CD4-positive, alpha-beta T cell treated with Interleukin-6 at 100 ng/mL for 8 hours (primary cell): ENCODE measurements around the gene RFX2.
A peak's percentile ranks its signal among the peaks of the same experiment; 100 is the strongest.
"Not testable (repeated sequence)": the region's sequence is repeated elsewhere in the genome, so short reads cannot be mapped to it uniquely, and the experiment has no call there.

Experiments used
- DNase-seq: peaks from one replicate; pipeline ENCODE4 v3.0.0-alpha.2; 2020; ENCODE audit warnings: mixed read lengths, low spot score

The RFX2 gene

DNA sequence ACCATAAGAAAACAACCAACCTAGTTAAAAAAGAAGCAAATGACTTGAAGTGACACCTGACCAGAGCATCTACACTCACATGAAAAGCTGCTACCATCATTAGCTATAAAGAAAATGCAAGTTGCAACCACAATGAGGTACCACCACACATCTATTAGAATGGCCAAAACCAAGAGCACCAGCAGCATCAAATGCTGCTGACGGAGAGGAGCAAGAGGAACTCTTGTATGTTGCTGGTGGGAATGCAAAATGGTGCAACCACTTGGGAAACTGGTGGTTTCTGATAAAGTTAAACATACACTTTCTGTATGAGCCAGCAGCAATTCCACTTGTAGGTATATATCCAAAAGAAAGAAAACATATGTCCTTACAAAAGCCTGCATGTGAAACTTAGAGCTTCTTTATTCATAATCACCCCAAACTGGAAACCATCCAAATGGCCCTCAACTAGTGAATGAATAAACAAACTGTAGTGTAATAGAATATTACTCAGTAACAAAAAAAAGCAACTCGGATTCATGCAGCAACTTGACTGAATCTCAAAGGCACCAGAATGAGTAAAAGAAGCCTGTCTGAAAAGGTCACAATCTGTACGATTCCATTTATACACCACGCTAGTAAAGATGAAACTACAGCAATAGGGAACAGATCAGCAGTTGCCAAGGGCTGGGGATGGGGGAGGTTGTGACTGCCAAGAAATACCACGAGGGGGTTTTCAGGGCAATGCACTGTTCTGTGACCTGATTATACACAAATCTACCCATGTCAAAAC is 71.5 kb downstream of the RFX2 start:
- no peak for DNase-seq

DNA sequence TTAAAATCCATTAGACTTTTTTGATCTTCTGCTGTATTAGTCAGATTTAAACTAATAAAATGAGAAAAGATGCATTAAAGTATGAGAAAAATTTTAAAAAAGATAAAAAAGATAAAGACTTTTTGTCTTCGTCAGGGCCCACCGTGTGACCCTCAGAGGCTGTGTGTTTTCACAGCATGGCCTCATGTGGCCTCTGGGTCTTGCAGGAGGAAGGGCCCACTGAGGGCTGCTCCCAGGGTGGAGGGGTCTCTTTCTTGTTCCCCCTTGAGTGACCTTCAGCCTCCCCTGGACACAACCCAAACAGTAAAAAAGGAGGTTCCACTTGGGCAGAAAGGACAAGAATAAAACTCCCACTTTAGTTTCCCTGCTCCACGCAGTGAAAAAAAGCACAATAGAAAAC is 75.3 kb downstream of the RFX2 start:
- DNase-seq = no peak

GRCh38 chr19:6034512-6034911 is 75.8 kb downstream of the RFX2 start:
- no peak for DNase-seq

GRCh38 chr19:6033744-6034264 is 76.5 kb downstream of the RFX2 start:
- DNase-seq = no peak

GRCh38 chr19:6032827-6033226 is 77.5 kb downstream of the RFX2 start:
- DNase-seq = no peak

- DNase-seq = no peak
These were observed 77.9 kb downstream of the RFX2 start for GRCh38 chr19:6032381-6032780.

- no peak for DNase-seq
These were observed 80.1 kb downstream of the RFX2 start for GRCh38 chr19:6030214-6030507.

DNA sequence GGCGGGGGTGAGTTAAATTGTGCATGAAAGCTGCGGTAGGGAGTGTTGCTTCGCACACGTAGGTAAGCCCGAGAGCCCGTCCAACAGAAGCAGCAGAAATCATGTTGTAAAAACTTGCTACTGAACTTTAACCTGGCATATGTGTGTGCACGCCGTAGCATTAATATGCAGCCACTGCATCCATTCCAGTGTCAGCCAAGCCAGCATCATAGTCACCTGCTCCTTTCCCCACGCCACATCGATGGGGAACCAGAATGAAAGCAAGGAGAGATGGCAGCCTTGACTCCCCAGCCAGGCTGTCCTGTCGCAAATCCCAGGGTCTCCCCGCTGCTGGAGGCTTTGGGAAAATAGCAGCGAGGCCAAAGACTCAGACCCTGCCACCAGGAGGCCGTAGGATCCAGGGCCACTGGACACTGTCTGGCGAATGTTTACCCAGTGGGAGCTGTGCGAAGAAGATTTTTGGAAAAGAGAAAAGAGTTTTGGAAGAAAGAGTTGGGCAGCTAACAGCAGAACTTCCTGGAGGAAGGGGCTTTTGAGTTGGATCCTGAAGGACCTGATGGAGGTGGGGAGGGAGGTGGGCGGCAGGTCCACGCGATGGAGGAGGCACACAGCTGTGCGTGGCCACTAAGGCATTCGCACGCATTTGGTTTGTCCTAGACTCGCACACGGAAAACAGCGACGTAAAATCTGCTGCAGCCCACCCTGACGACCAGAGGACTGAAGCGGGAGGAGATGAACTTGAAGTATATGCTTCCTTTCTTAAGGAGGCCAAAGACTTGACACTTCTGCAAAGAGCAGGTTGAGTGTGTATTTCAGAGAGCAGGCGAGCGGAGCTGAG is 83.7 kb downstream of the RFX2 start:
- no peak for DNase-seq

DNA sequence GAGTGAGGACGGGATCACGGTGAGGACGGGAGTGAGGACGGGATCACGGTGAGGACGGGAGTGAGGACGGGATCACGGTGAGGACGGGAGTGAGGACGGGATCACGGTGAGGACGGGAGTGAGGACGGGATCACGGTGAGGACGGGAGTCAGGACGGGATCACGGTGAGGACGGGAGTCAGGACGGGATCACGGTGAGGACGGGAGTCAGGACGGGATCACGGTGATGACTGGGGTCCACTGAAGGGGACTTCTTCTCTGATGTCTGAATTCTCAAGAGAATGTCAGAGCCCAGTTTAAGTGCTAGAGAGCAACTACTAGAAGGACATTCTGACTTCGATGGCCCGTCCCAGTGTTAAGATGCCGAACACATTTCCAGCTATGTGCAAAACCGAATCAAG is 85.5 kb downstream of the RFX2 start:
- DNase-seq = not testable (repeated sequence)

GRCh38 chr19:6023936-6024335 is 86.4 kb downstream of the RFX2 start:
- DNase-seq = no peak

GRCh38 chr19:6023085-6023682 is 87.1 kb downstream of the RFX2 start:
- no peak for DNase-seq

GRCh38 chr19:6022570-6023064 is 87.7 kb downstream of the RFX2 start:
- DNase-seq = no peak

- DNase-seq = peak; percentile 70
These were observed 88.3 kb downstream of the RFX2 start for GRCh38 chr19:6021878-6022569.

GRCh38 chr19:6020972-6021805 is 89.1 kb downstream of the RFX2 start:
- no peak for DNase-seq

DNA sequence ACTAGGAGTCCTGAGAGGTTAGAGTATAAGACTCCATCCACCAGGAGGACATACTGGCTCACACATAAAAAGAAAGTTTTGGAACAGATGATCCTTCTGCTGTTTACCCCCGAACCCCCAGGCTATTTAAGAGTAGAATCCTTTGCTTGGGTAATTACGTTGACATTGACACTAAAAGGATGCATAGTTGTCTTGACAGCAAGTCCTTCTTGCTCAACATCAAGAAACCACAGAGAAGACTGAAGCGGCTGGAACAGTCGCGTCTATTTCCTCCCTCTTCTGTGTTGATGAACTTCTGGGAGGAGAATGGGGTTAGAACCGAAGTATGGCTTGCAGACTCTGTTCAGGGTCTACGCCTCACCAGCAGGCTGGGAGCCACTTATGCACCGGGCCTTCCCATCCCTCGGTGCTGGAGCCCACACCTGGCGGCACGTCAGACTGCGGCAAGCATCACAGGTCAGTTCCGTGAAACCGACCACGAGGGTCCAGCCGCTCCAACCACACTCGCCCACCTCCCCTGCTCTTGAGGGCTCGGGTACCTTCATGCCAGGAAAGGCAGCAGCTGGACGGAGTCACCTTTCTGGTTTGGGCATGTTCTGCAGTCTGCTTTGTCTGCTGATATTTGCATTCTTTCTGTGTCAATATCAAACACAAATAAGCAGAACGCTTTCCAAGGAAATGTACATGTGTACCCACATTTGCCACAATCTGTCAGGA is 90.0 kb downstream of the RFX2 start:
- DNase-seq = no peak

GRCh38 chr19:6018786-6019185 is 91.5 kb downstream of the RFX2 start:
- no peak for DNase-seq

DNA sequence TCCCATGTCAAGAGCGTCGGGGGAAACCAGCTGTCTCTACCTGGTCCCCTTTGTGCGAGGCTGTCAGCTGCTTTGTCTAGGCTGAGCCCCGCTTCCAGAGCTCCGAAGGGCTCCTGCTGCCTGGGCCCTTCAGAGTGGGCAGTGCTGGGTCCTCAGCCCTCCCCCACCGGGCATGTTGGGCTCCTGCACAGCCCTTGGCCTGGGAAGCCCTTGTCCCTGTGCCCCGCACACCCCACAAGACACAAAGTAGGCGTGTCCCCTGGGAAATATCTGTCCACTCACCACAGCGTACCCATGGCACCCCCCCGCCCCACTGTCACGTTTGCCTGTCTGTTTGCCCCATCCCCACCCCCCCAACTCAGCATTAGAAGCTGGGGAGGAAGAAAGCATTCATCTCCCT is 92.7 kb downstream of the RFX2 start:
- DNase-seq = no peak

DNA sequence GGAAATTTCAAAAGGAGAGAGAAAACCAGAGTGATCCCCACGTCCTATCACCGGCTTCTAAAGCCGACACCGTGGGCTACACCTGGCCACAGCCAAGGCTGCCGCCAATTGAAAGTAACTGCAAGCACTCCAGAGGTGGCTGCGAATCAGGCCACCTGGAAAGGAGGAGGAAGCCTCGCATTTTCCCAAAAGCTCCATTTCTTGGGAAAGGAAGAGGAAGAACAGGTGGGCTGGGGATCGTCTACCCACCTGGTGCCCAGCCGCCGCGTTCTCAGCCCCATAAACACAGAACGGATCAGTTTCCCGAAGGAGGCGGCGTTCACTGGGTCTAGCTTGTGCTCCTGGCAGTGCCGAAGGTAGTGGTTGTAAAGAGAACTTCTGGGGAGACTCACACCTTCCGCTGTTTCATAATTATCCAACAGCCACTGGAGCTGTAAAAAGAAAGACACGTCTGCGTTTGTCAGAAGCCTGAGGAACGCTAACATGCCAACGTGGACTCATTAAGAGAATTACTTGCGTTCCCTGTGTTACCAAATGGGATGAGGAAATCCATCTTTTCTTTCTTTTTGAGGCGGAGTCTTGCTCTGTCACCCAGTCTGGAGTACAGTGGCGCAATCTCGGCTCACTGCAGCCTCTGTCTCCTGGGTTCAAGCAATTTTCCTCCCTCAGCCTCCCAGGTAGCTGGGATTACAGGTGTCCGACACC is 94.3 kb downstream of the RFX2 start:
- no peak for DNase-seq

DNA sequence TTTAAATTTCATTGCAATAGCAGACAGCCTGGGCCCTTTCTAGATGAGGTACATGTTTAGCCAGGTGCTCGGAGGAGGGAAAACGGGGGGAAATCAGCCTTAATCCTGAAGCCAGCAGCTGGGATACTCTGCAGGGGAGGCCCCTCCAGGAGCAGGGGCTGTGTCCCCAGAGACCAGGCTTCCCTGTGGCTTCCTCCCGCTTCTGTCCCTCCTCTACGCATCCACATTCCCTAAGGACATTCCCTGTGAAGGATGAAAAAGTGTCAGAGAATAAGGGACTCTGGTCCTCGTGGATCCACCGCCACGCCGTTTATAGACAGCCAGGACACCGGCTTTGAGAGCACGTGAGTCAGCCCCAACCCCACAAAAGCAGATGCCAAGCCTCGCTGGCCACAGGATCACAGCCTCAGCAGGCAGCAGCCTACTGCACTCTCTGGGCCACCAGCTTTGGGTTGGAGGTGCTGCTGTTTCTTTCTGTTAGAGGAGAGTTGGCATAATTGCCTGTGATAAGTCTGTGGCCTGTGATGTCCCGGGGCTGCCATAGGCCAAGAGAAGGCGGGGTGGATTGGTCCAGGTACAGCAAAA is 95.7 kb downstream of the RFX2 start:
- no peak for DNase-seq
